HepG2 (cell line): ENCODE data around the gene TARDBP. TPM values are rescaled to one million over a fixed set of nuclear protein-coding genes. Genes with fewer than 3 reads are reported as not detected.

Source experiments
- ATAC-seq: fragments of 200-7000 bp; cut with Tn5 transposase; 3 replicates; pipeline ENCODE4 v1.9.1; 2020; ENCODE audit warnings: mild to moderate bottlenecking, moderate library complexity
- BruUV-seq: library from RNA; stranded (reverse); fragments of 400-500 nt; replicated peaks from 2 replicates; lab custom pipeline; 2021; lab: Mats Ljungman, UMichigan
- CTCF ChIA-PET: fragments of 300-600 bp; formaldehyde crosslinking; extraction: SDS; loops from one replicate; lab custom pipeline; 2021; ENCODE audit warnings: low total read pairs, inconsistent platforms, low intra/inter-chr PET ratio; lab: Yijun Ruan, JAX
- POLR2A ChIA-PET: fragments of 350-600 bp; sonication (Branson Sonifier 250); formaldehyde crosslinking; loops from one replicate; lab custom pipeline; 2020; ENCODE audit warnings: antibody characterized with exemption, inconsistent platforms; lab: Yijun Ruan, JAX
- DNase-seq: peaks from one replicate; pipeline ENCODE4 v3.0.0-alpha.2; 2015; ENCODE audit warnings: low spot score
- FAIRE-seq: peaks from 3 replicates; lab custom pipeline; 2011; peaks lifted over from hg19 to GRCh38; lab: Jason Lieb, UNC
- H2AFZ ChIP-seq: one replicate; pipeline ENCODE4 v1.6.1; 2011; ENCODE audit warnings: low read length, inconsistent platforms
- H3K27ac ChIP-seq: fragments of 300-600 bp; 3 replicates; pipeline ENCODE4 v1.8.0; 2011; ENCODE audit warnings: mixed run types, mild to moderate bottlenecking, mixed read lengths, low read length, inconsistent platforms; ENCODE audit not compliant: insufficient read depth; ENCODE audit errors: extremely low read length
- H3K27me3 ChIP-seq, 2 experiments: fragments of 200-600 bp in 1 of 2; 2 replicates in 1 of 2; 3 replicates in 1 of 2; pipeline versions ENCODE4 v1.6.0 to v1.8.0; 2011; ENCODE audit warnings: low read length in 2 of 2, mild to moderate bottlenecking in 2 of 2, moderate library complexity in 2 of 2, inconsistent platforms in 1 of 2; ENCODE audit not compliant: insufficient read depth in 2 of 2, control insufficient read depth in 1 of 2
- H3K36me3 ChIP-seq, 2 experiments: fragments of 200-600 bp in 1 of 2; replicated peaks in 1 of 2; 2 replicates in 1 of 2; 3 replicates in 1 of 2; pipeline versions ENCODE4 v1.5.1 to v1.8.0; 2011; ENCODE audit warnings: low read length in 2 of 2, inconsistent platforms in 1 of 2; ENCODE audit not compliant: insufficient read depth in 2 of 2, control insufficient read depth in 1 of 2
- H3K4me1 ChIP-seq: 2 replicates; pipeline ENCODE4 v1.5.1; 2012; ENCODE audit warnings: low read length, inconsistent platforms; ENCODE audit not compliant: insufficient read depth
- H3K4me2 ChIP-seq: 2 replicates; pipeline ENCODE4 v1.6.0; 2011; ENCODE audit warnings: low read depth, low read length, inconsistent platforms
- H3K4me3 ChIP-seq, 3 experiments: fragments of 200-600 bp in 1 of 3; sonication (generic), shearing (Covaris generic) in 1 of 3; replicated peaks in 1 of 3; 2 replicates each; pipeline ENCODE4 v1.5.1; 2011 to 2016; ENCODE audit warnings: low read length in 3 of 3, inconsistent platforms in 2 of 3, low read depth in 2 of 3, mild to moderate bottlenecking in 2 of 3, control low read depth in 1 of 3, mixed read lengths in 1 of 3; ENCODE audit not compliant: insufficient read depth in 1 of 3
- H3K79me2 ChIP-seq: one replicate; pipeline ENCODE4 v1.6.1; 2011; ENCODE audit warnings: low read length, inconsistent platforms; ENCODE audit not compliant: insufficient read depth
- H3K9ac ChIP-seq: 2 replicates; pipeline ENCODE4 v1.6.0; 2011; ENCODE audit warnings: mild to moderate bottlenecking, low read depth, low read length, inconsistent platforms; ENCODE audit not compliant: insufficient read depth
- H3K9me3 ChIP-seq: 2 replicates; pipeline ENCODE4 v1.5.1; 2012; ENCODE audit warnings: mild to moderate bottlenecking, low read length
- H4K20me1 ChIP-seq: 2 replicates; pipeline ENCODE4 v1.6.0; 2011; ENCODE audit warnings: inconsistent platforms, mild to moderate bottlenecking, low read length, moderate library complexity; ENCODE audit not compliant: insufficient read depth
- AGO2 ChIP-seq: fragments of 200-400 bp; formaldehyde crosslinking; optimal IDR thresholded peaks from 2 replicates; pipeline ENCODE3; 2017; ENCODE audit warnings: mild to moderate bottlenecking, low read depth, low read length, moderate library complexity
- CTCF ChIP-seq: sonication (generic); formaldehyde crosslinking; IDR thresholded peaks from 2 replicates; pipeline ENCODE4 v1.5.0; 2020; ENCODE audit warnings: mild to moderate bottlenecking, missing genetic modification reagents, moderate library complexity
- DNMT1 ChIP-seq: sonication (generic); formaldehyde crosslinking; IDR thresholded peaks from 2 replicates; pipeline ENCODE4 v1.5.1; 2020; ENCODE audit warnings: mild to moderate bottlenecking, missing genetic modification reagents
- RELA ChIP-seq: sonication (generic); formaldehyde crosslinking; IDR thresholded peaks from 2 replicates; pipeline ENCODE4 v1.4.0; 2020; ENCODE audit warnings: missing genetic modification reagents
- SMARCE1 ChIP-seq: fragments of 450-650 bp; IDR thresholded peaks from 2 replicates; pipeline ENCODE4 v1.6.1; 2017; ENCODE audit warnings: borderline replicate concordance
- U2AF2 ChIP-seq: fragments of 200-400 bp; formaldehyde crosslinking; IDR thresholded peaks from 2 replicates; pipeline ENCODE4 v1.6.1; 2017; ENCODE audit warnings: low read depth, mild to moderate bottlenecking, low read length
- ZNF143 ChIP-seq: sonication (generic); formaldehyde crosslinking; IDR thresholded peaks from 2 replicates; pipeline ENCODE4 v1.4.0; 2020; ENCODE audit warnings: missing genetic modification reagents
- ZNF574 ChIP-seq: sonication (generic); formaldehyde crosslinking; IDR thresholded peaks from 2 replicates; pipeline ENCODE4 v1.4.0; 2020; ENCODE audit warnings: missing genetic modification reagents
- WGBS: methylation state at CpG from one replicate; pipeline ENCODE4 v1.1.6; 2017; ENCODE audit warnings: low lambda C conversion rate; 5-methylcytosine and 5-hydroxymethylcytosine counted together
- in situ Hi-C: cut with HindIII; loops from 2 replicates; pipeline ENCODE4 v1.10.0; 2017; ENCODE audit warnings: low pct_unique_long_range_greater_than_20kb; ENCODE audit not compliant: extremely low pct_ligation_motif_present
- intact Hi-C: fragments of 100-400 bp; cut with micrococcal nuclease; formaldehyde crosslinking; loops from one replicate; pipeline ENCODE4 v1.10.0; 2022; ENCODE audit not compliant: unreplicated experiment
- polyA plus RNA-seq, 8 experiments: library from polyadenylated mRNA; depleted of rRNA in 3 of 8; stranded (reverse) in 7 of 8; unstranded in 1 of 8; fragments of >200 nt; fragmentation: Illumina TruSeq in 4 of 8; extraction: Trizol in 4 of 8; gene quantifications; 2 replicates each; pipeline versions ENCODE4 v1.2.1 to v1.2.3, GENCODE V29; 2011 to 2016; ENCODE audit warnings: low read depth in 4 of 8, missing spikeins in 1 of 8, mixed read lengths in 1 of 8; ENCODE audit not compliant: insufficient read depth in 1 of 8
- total RNA-seq, 5 experiments: library from RNA; depleted of rRNA; stranded (reverse); fragments of >200 nt; fragmentation: Illumina TruSeq; extraction: Trizol; gene quantifications; 2 replicates each; pipeline ENCODE4 v1.2.3, GENCODE V29; 2016; ENCODE audit warnings: low read depth in 1 of 5
- TF ChIP-seq, protein P1 (sequence below): sonication (generic); formaldehyde crosslinking; IDR thresholded peaks from 2 replicates; pipeline ENCODE4 v1.8.0; 2022; ENCODE audit warnings: low read depth, missing genetic modification reagents
- TF ChIP-seq, protein P2 (sequence below): sonication (generic); formaldehyde crosslinking; IDR thresholded peaks from 2 replicates; pipeline ENCODE4 v1.4.0; 2020; ENCODE audit warnings: mild to moderate bottlenecking, missing genetic modification reagents

Gene TARDBP
- total and polyA plus RNA-seq, 2 of the 13 experiments (the other 11 are each of a cell fraction or from before 2014, with no cell fraction given) = 62.4 to 93.0 TPM

DNA sequence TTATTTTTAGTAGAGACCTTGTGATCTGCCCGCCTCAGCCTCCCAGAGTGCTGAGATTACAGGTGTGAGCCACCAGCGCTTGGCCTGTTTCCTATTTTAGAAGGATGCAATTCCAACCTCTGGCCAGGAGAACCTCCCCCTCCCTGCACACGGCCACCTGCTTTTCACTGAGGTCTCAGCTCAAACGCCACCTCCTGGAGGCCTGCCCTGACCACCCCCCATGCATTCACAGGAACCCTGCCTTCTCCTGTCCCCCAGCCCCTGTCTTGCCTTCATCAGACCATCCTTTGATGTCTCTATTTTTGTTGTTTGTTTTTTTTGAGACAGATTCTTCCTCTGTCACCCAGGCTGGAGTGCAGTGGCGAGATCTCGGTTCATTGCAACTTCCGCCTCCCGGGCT lies 45.0 kb downstream of the TARDBP start:
- intact Hi-C loops = no loop called here
- H3K9me3 ChIP-seq = no peaks in the 10 kb centered on the region
- POLR2A ChIA-PET = interaction anchor here (0.7 to 2.6 kb wide), 2 partner anchors 10 to 66 kb away, joined by 3 to 11 read pairs; partner anchors contain the start of gene MASP2
- H3K4me3 ChIP-seq = no peak overlapping the region
- in situ Hi-C loops = no loop called here
- TF ChIP-seq CTCF (CRISPR knock-in tag) = 0 out of 2 replicates have a peak, but pooled peaks have one; percentile 24
- no peak for TF ChIP-seq U2AF2
- no peak for TF ChIP-seq DNMT1
- TF ChIP-seq, all 625 proteins: peak for 1
- no peak for DNase-seq
- Histone ChIP-seq H3K9ac (no peak overlapping the region), H3K4me1 (peaks cover 51% of the 10 kb centered on the region), H3K79me2 (peaks cover 16% of the 10 kb centered on the region), H4K20me1 (peaks cover 3% of the 10 kb centered on the region; the same call in 1 of the 2 replicates), H3K36me3 (peaks cover 5 to 23% of the 10 kb centered on the region in 2 experiments; a peak in 4 of 5 replicates), H3K27ac (no peak overlapping the region), H2AFZ (no peak overlapping the region), H3K4me2 (0 out of 2 replicates have a peak overlapping the region, but pooled peaks have one; percentile 23), H3K27me3 (no peaks in the 10 kb centered on the region; a peak in 1 of 5 replicates)
- no peak for ATAC-seq
- no TSS peak for BruUV-seq
- FAIRE-seq = no peak
- WGBS = 91% methylated on average over 8 of the region's 8 CpGs
- CTCF ChIA-PET = interaction anchor here (0.9 kb wide), 1 partner anchor 20 kb away, joined by 5 read pairs; no protein-coding TSS in a partner anchor

GRCh38 chr1:11058026-11058425 lies 45.6 kb downstream of the TARDBP start:
- intact Hi-C loops (no loop called here), in situ Hi-C loops (no loop called here)
- Histone ChIP-seq H3K4me3 (no peak overlapping the region), H3K4me1 (peaks cover 45% of the 10 kb centered on the region), H3K4me2 (peak overlapping the region; percentile 89; the same call in 1 of the 2 replicates), H3K9ac (0 out of 2 replicates have a peak overlapping the region, but pooled peaks have one; percentile 2), H3K27ac (no peak overlapping the region), H3K27me3 (no peaks in the 10 kb centered on the region; a peak in 1 of 5 replicates), H3K36me3 (peaks cover 5 to 28% of the 10 kb centered on the region in 2 experiments; a peak in 4 of 5 replicates), H4K20me1 (peaks cover 3% of the 10 kb centered on the region; the same call in 1 of the 2 replicates), H3K9me3 (no peaks in the 10 kb centered on the region), H3K79me2 (peaks cover 16% of the 10 kb centered on the region), H2AFZ (no peak overlapping the region)
- DNase-seq (no peak), FAIRE-seq (no peak), ATAC-seq (no peak)
- POLR2A ChIA-PET = interaction anchor here (2.6 kb wide), 1 partner anchor 11 kb away, joined by 11 read pairs; the partner anchor contains the start of gene MASP2
- WGBS = 95% methylated on average over 13 of the region's 14 CpGs
- TF ChIP-seq AGO2 (no peak), RELA (CRISPR knock-in tag) (no peak), ZNF574 (CRISPR knock-in tag) (no peak), SMARCE1 (no peak), ZNF143 (no peak)
- TF ChIP-seq, protein P1, sequence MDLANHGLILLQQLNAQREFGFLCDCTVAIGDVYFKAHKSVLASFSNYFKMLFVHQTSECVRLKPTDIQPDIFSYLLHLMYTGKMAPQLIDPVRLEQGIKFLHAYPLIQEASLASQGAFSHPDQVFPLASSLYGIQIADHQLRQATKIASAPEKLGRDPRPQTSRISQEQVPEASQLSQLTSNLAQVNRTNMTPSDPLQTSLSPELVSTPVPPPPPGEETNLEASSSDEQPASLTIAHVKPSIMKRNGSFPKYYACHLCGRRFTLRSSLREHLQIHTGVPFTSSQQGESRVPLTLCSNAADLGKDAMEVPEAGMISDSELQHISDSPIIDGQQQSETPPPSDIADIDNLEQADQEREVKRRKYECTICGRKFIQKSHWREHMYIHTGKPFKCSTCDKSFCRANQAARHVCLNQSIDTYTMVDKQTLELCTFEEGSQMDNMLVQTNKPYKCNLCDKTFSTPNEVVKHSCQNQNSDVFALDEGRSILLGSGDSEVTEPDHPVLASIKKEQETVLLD (CRISPR knock-in tag) = no peak
- TF ChIP-seq, protein P2, sequence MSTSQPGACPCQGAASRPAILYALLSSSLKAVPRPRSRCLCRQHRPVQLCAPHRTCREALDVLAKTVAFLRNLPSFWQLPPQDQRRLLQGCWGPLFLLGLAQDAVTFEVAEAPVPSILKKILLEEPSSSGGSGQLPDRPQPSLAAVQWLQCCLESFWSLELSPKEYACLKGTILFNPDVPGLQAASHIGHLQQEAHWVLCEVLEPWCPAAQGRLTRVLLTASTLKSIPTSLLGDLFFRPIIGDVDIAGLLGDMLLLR (CRISPR knock-in tag) = no peak
- CTCF ChIA-PET = interaction anchor here (0.9 kb wide), 1 partner anchor 20 kb away, joined by 5 read pairs; no protein-coding TSS in a partner anchor
- no TSS peak for BruUV-seq
